HEK293 (cell line): ENCODE results near the gene RPRD2.

Experiments
- CTCF ChIA-PET: fragments of 350-600 bp; formaldehyde crosslinking; extraction: SDS; loops from one replicate; lab custom pipeline; 2021; ENCODE audit warnings: antibody characterized with exemption; lab: Yijun Ruan, JAX
- POLR2A ChIA-PET: fragments of 300-600 bp; formaldehyde crosslinking; extraction: SDS; loops from one replicate; lab custom pipeline; 2020; ENCODE audit warnings: antibody characterized with exemption, inconsistent platforms; lab: Yijun Ruan, JAX
- H3K27ac ChIP-seq: fragments of 200-500 bp; sonication (Bioruptor generic); 2 replicates; pipeline ENCODE4 v1.5.1; 2014; ENCODE audit warnings: low read depth, low read length, control low read depth, inconsistent platforms; ENCODE audit errors: extremely low read depth
- H3K36me3 ChIP-seq, 2 experiments: fragments of 200-500 bp in 1 of 2; sonication (Bioruptor generic) in 1 of 2; 1 replicate in 1 of 2; 2 replicates in 1 of 2; pipeline ENCODE4 v1.5.1; 2014 to 2017; ENCODE audit warnings: inconsistent platforms in 2 of 2, low read length in 2 of 2; ENCODE audit not compliant: control insufficient read depth in 2 of 2, insufficient read depth in 1 of 2
- H3K4me1 ChIP-seq: fragments of 200-500 bp; sonication (Bioruptor generic); 2 replicates; pipeline ENCODE4 v1.5.1; 2014; ENCODE audit warnings: mild to moderate bottlenecking, low read length, inconsistent platforms; ENCODE audit not compliant: control insufficient read depth, insufficient read depth
- H3K4me3 ChIP-seq: 2 replicates; pipeline ENCODE4 v1.5.1; 2011; ENCODE audit warnings: low read depth, mild to moderate bottlenecking, control low read depth, low read length, moderate library complexity
- H3K9me3 ChIP-seq: fragments of 200-500 bp; sonication (Bioruptor generic); 2 replicates; pipeline ENCODE4 v1.5.1; 2014; ENCODE audit warnings: low read depth, low read length, inconsistent platforms; ENCODE audit not compliant: control insufficient read depth, insufficient read depth
- ATF2 ChIP-seq: fragments of 450-650 bp; formaldehyde crosslinking; IDR thresholded peaks from 2 replicates; pipeline ENCODE4 v1.5.1; 2016; ENCODE audit warnings: missing biosample characterization, missing genetic modification characterization, low read depth
- BCL11A ChIP-seq: fragments of 450-650 bp; formaldehyde crosslinking; IDR thresholded peaks from 2 replicates; pipeline ENCODE4 v1.5.1; 2016; ENCODE audit warnings: low read depth, missing biosample characterization, missing genetic modification characterization
- BCL11B ChIP-seq: fragments of 450-650 bp; formaldehyde crosslinking; IDR thresholded peaks from 2 replicates; pipeline ENCODE4 v1.5.1; 2016; ENCODE audit warnings: low read depth, missing biosample characterization, missing genetic modification characterization
- HIC1 ChIP-seq: fragments of 450-650 bp; formaldehyde crosslinking; IDR thresholded peaks from 2 replicates; pipeline ENCODE4 v1.5.1; 2016; ENCODE audit warnings: missing biosample characterization, missing genetic modification characterization
- YY2 ChIP-seq: fragments of 450-650 bp; formaldehyde crosslinking; IDR thresholded peaks from 2 replicates; pipeline ENCODE4 v1.5.1; 2016; ENCODE audit warnings: missing biosample characterization, missing genetic modification characterization
- ZBTB44 ChIP-seq: fragments of 450-650 bp; IDR thresholded peaks from 2 replicates; pipeline ENCODE4 v1.5.1; 2018; ENCODE audit warnings: missing biosample characterization, mild to moderate bottlenecking, missing genetic modification characterization
- ZNF114 ChIP-seq: fragments of 450-650 bp; formaldehyde crosslinking; IDR thresholded peaks from 2 replicates; pipeline ENCODE4 v1.5.0; 2017; ENCODE audit warnings: missing biosample characterization, missing genetic modification characterization
- ZNF138 ChIP-seq: fragments of 450-650 bp; formaldehyde crosslinking; IDR thresholded peaks from 2 replicates; pipeline ENCODE4 v1.5.1; 2016; ENCODE audit warnings: missing biosample characterization, missing genetic modification characterization, borderline replicate concordance
- ZNF280D ChIP-seq: fragments of 450-650 bp; formaldehyde crosslinking; IDR thresholded peaks from 2 replicates; pipeline ENCODE4 v1.5.1; 2016; ENCODE audit warnings: missing biosample characterization, missing genetic modification characterization
- ZNF302 ChIP-seq: fragments of 450-650 bp; formaldehyde crosslinking; IDR thresholded peaks from 2 replicates; pipeline ENCODE4 v1.5.1; 2016; ENCODE audit warnings: missing biosample characterization, missing genetic modification characterization, low read depth
- ZNF398 ChIP-seq: fragments of 450-650 bp; formaldehyde crosslinking; IDR thresholded peaks from 2 replicates; pipeline ENCODE4 v1.5.1; 2017; ENCODE audit warnings: missing biosample characterization, missing genetic modification characterization
- ZNF510 ChIP-seq: fragments of 450-650 bp; formaldehyde crosslinking; IDR thresholded peaks from 2 replicates; pipeline ENCODE4 v1.5.1; 2018; ENCODE audit warnings: mild to moderate bottlenecking, missing genetic modification characterization, missing biosample characterization; ENCODE audit not compliant: insufficient replicate concordance
- ZNF529 ChIP-seq: fragments of 450-650 bp; formaldehyde crosslinking; IDR thresholded peaks from 2 replicates; pipeline ENCODE4 v1.5.1; 2017; ENCODE audit warnings: missing genetic modification characterization, missing biosample characterization; ENCODE audit not compliant: insufficient replicate concordance
- ZNF571 ChIP-seq: fragments of 450-650 bp; formaldehyde crosslinking; IDR thresholded peaks from 2 replicates; pipeline ENCODE4 v1.5.0; 2017; ENCODE audit warnings: missing biosample characterization, missing genetic modification characterization
- ZNF704 ChIP-seq: fragments of 450-650 bp; formaldehyde crosslinking; IDR thresholded peaks from 2 replicates; pipeline ENCODE4 v1.5.1; 2016; ENCODE audit warnings: missing biosample characterization, missing genetic modification characterization
- ZNF747 ChIP-seq: fragments of 450-650 bp; formaldehyde crosslinking; IDR thresholded peaks from 2 replicates; pipeline ENCODE4 v1.5.1; 2016; ENCODE audit warnings: missing biosample characterization, missing genetic modification characterization
- ZNF776 ChIP-seq: fragments of 450-650 bp; formaldehyde crosslinking; IDR thresholded peaks from 2 replicates; pipeline ENCODE4 v1.5.0; 2017; ENCODE audit warnings: missing biosample characterization, missing genetic modification characterization, borderline replicate concordance
- ZSCAN5A ChIP-seq: fragments of 450-650 bp; formaldehyde crosslinking; IDR thresholded peaks from 2 replicates; pipeline ENCODE4 v1.5.1; 2016; ENCODE audit warnings: missing biosample characterization, missing genetic modification characterization

The RPRD2 gene

GRCh38 chr1:150511551-150511950 is 147.6 kb downstream of the RPRD2 start:
- no peaks in the 10 kb centered on the region for H3K4me1 ChIP-seq
- H3K36me3 ChIP-seq = peaks cover 3 to 31% of the 10 kb centered on the region in 2 experiments; a peak in 2 of 3 replicates
- no peak overlapping the region for H3K4me3 ChIP-seq
- no peaks in the 10 kb centered on the region for H3K9me3 ChIP-seq
- no peak overlapping the region for H3K27ac ChIP-seq
- TF ChIP-seq ZNF302 = no peak
- no peak for TF ChIP-seq ZNF571 (tag by site-specific recombination)
- no peak for TF ChIP-seq ZSCAN5A (tag by site-specific recombination)
- no peak for TF ChIP-seq BCL11B
- TF ChIP-seq ZBTB44 (tag by site-specific recombination) = no peak
- no peak for TF ChIP-seq ZNF529 (tag by site-specific recombination)
- TF ChIP-seq ZNF510 (tag by site-specific recombination) = no peak
- TF ChIP-seq ZNF704 (tag by site-specific recombination) = no peak
- no peak for TF ChIP-seq BCL11A (tag by site-specific recombination)
- TF ChIP-seq ZNF776 (tag by site-specific recombination) = no peak
- ChIA-PET POLR2A (interaction anchor here (0.9 kb wide), 1 partner anchor 24 kb away, joined by 3 read pairs; the partner anchor contains the start of gene TARS2), CTCF (interaction anchor here (1.1 kb wide), 1 partner anchor 22 kb away, joined by 3 read pairs; no protein-coding TSS in a partner anchor)

- Histone ChIP-seq H3K36me3 (peaks cover 0 to 25% of the 10 kb centered on the region in 2 experiments; a peak in 1 of 3 replicates), H3K27ac (no peak overlapping the region), H3K9me3 (no peaks in the 10 kb centered on the region), H3K4me3 (no peak overlapping the region), H3K4me1 (no peaks in the 10 kb centered on the region)
- POLR2A ChIA-PET = interaction anchor here (0.9 kb wide), 1 partner anchor 25 kb away, joined by 3 read pairs; the partner anchor contains the start of gene TARS2
- CTCF ChIA-PET = interaction anchor here (1.1 kb wide), 1 partner anchor 21 kb away, joined by 3 read pairs; no protein-coding TSS in a partner anchor
- TF ChIP-seq HIC1 = no peak
- TF ChIP-seq ZNF747 (tag by site-specific recombination) = no peak
- no peak for TF ChIP-seq ZNF114 (tag by site-specific recombination)
- no peak for TF ChIP-seq ZNF398 (tag by site-specific recombination)
- no peak for TF ChIP-seq ZNF138 (tag by site-specific recombination)
- TF ChIP-seq YY2 = no peak
- TF ChIP-seq ZNF280D = no peak
- TF ChIP-seq ATF2 = no peak
These were observed 148.2 kb downstream of the RPRD2 start for GRCh38 chr1:150511985-150512660.
